Naive thymus-derived CD8-positive, alpha-beta T cell (primary cell): ENCODE results near the gene GABRG3. TPM values are rescaled to one million over a fixed set of nuclear protein-coding genes. Genes with fewer than 3 reads are reported as not detected.
A peak's percentile ranks its signal among the peaks of the same experiment; 100 is the strongest.

Source experiments
- ATAC-seq, 2 donors: fragments of 150-1000 bp; cut with Tn5 transposase in 1 of 2; sonication (Bioruptor Pico), chemical (Tn5 transposase) in 1 of 2; 1 replicate in 1 of 2; 2 replicates in 1 of 2; pipeline ENCODE4 v1.10.0; 2021; ENCODE audit warnings: mild to moderate bottlenecking in 2 of 2, moderate library complexity in 2 of 2
- POLR2A ChIA-PET: fragments of 350-600 bp; sonication (Branson Sonifier 250); formaldehyde crosslinking; loops from one replicate; lab custom pipeline; 2021; ENCODE audit warnings: antibody characterized with exemption; lab: Charles Lee
- DNase-seq, 10 donors: peaks; one replicate each; pipeline versions ENCODE4 v3.0.0 to v3.0.0-alpha.2; 2020 to 2022
- H3K27ac Mint-ChIP-seq, 10 donors: one replicate each; pipeline ENCODE4 v1.8.0; 2020 to 2022; ENCODE audit warnings: mild to moderate bottlenecking in 10 of 10, mixed read lengths in 10 of 10, moderate library complexity in 4 of 10, inconsistent platforms in 1 of 10
- H3K27me3 Mint-ChIP-seq, 5 donors: one replicate each; pipeline ENCODE4 v1.8.0; 2021 to 2022; ENCODE audit warnings: mixed read lengths in 5 of 5
- H3K36me3 Mint-ChIP-seq, 3 donors: one replicate each; pipeline ENCODE4 v1.8.0; 2020 to 2022; ENCODE audit warnings: mixed read lengths in 3 of 3, mild to moderate bottlenecking in 2 of 3, inconsistent platforms in 1 of 3
- H3K4me1 Mint-ChIP-seq, 4 donors: one replicate each; pipeline ENCODE4 v1.8.0; 2021 to 2022; ENCODE audit warnings: mixed read lengths in 4 of 4
- H3K4me3 Mint-ChIP-seq, 10 donors: one replicate each; pipeline ENCODE4 v1.8.0; 2020 to 2022; ENCODE audit warnings: mild to moderate bottlenecking in 10 of 10, mixed read lengths in 10 of 10, moderate library complexity in 6 of 10, inconsistent platforms in 1 of 10
- H3K9me3 Mint-ChIP-seq, 9 donors: one replicate each; pipeline ENCODE4 v1.8.0; 2020 to 2022; ENCODE audit warnings: mixed read lengths in 9 of 9, mild to moderate bottlenecking in 3 of 9, inconsistent platforms in 1 of 9, moderate library complexity in 1 of 9
- polyA plus RNA-seq, 3 donors: library from polyadenylated mRNA; unstranded; fragments of 300-500 nt; fragmentation: Illumina TruSeq; gene quantifications; one replicate each; pipeline ENCODE4 v1.2.3, GENCODE V29; 2021
- total RNA-seq, 8 experiments: library from RNA in 2 of 8; stranded (reverse) in 2 of 8; gene quantifications; one replicate each; pipeline ENCODE4 v1.2.3 and lab custom pipeline; 2021 to 2026

GABRG3 gene
- total and polyA plus RNA-seq, 5 experiments from 2014 or later = not detected

- H3K9me3 Mint-ChIP-seq = no peaks in the 10 kb centered on the region
- no peaks in the 10 kb centered on the region for H3K36me3 Mint-ChIP-seq
- DNase-seq = no peak
- no peak for ATAC-seq
- H3K4me1 Mint-ChIP-seq = no peaks in the 10 kb centered on the region
- POLR2A ChIA-PET = no interaction called here
- no peak overlapping the region for H3K4me3 Mint-ChIP-seq
- no peak overlapping the region for H3K27ac Mint-ChIP-seq
- peaks cover 0 to 18% (median 0%) of the 10 kb centered on the region in 5 donors for H3K27me3 Mint-ChIP-seq
Measured at GRCh38 chr15:27046880-27047279, 75.9 kb downstream of the GABRG3 start.

- Mint-ChIP-seq H3K4me3 (no peak overlapping the region), H3K36me3 (no peaks in the 10 kb centered on the region), H3K9me3 (peaks cover 0 to 2% (median 0%) of the 10 kb centered on the region in 9 donors), H3K4me1 (no peaks in the 10 kb centered on the region), H3K27ac (no peak overlapping the region), H3K27me3 (peaks cover 0 to 10% (median 0%) of the 10 kb centered on the region in 5 donors)
- POLR2A ChIA-PET = no interaction called here
- no peak for ATAC-seq
- DNase-seq = no peak
Measured at GRCh38 chr15:27050163-27050562, 79.2 kb downstream of the GABRG3 start.

- ATAC-seq (no peak), DNase-seq (no peak)
- Mint-ChIP-seq H3K4me1 (no peaks in the 10 kb centered on the region), H3K36me3 (no peaks in the 10 kb centered on the region), H3K27ac (peak overlapping the region in 1 of 10 donors; percentile 33), H3K9me3 (peaks cover 0 to 4% (median 0%) of the 10 kb centered on the region in 9 donors), H3K4me3 (no peak overlapping the region), H3K27me3 (peaks cover 0 to 5% (median 0%) of the 10 kb centered on the region in 5 donors)
- POLR2A ChIA-PET = no interaction called here
Measured at GRCh38 chr15:27054426-27054825, 83.4 kb downstream of the GABRG3 start.

- H3K27me3 Mint-ChIP-seq = no peaks in the 10 kb centered on the region
- H3K9me3 Mint-ChIP-seq = peaks cover 0 to 10% (median 0%) of the 10 kb centered on the region in 9 donors
- POLR2A ChIA-PET = no interaction called here
- H3K4me3 Mint-ChIP-seq = no peak overlapping the region
- DNase-seq (no peak), ATAC-seq (no peak)
- no peak overlapping the region for H3K27ac Mint-ChIP-seq
- H3K36me3 Mint-ChIP-seq = no peaks in the 10 kb centered on the region
- no peaks in the 10 kb centered on the region for H3K4me1 Mint-ChIP-seq
Measured at GRCh38 chr15:27057904-27058645, 87.1 kb downstream of the GABRG3 start.

GRCh38 chr15:27058939-27059338 lies 88.0 kb downstream of the GABRG3 start:
- H3K4me3 Mint-ChIP-seq = no peak overlapping the region
- H3K36me3 Mint-ChIP-seq = no peaks in the 10 kb centered on the region
- H3K27ac Mint-ChIP-seq = no peak overlapping the region
- ATAC-seq = no peak
- no peaks in the 10 kb centered on the region for H3K27me3 Mint-ChIP-seq
- no peaks in the 10 kb centered on the region for H3K4me1 Mint-ChIP-seq
- peaks cover 0 to 11% (median 2%) of the 10 kb centered on the region in 9 donors for H3K9me3 Mint-ChIP-seq
- no peak for DNase-seq
- POLR2A ChIA-PET = no interaction called here

GRCh38 chr15:27059610-27060202 lies 88.7 kb downstream of the GABRG3 start:
- H3K27ac Mint-ChIP-seq = no peak overlapping the region
- POLR2A ChIA-PET = no interaction called here
- ATAC-seq (no peak), DNase-seq (no peak)
- H3K27me3 Mint-ChIP-seq = no peaks in the 10 kb centered on the region
- peaks cover 0 to 11% (median 3%) of the 10 kb centered on the region in 9 donors for H3K9me3 Mint-ChIP-seq
- H3K4me3 Mint-ChIP-seq = no peak overlapping the region
- no peaks in the 10 kb centered on the region for H3K36me3 Mint-ChIP-seq
- no peaks in the 10 kb centered on the region for H3K4me1 Mint-ChIP-seq

GRCh38 chr15:27061739-27062138 lies 90.8 kb downstream of the GABRG3 start:
- Mint-ChIP-seq H3K9me3 (peaks cover 0 to 16% (median 2%) of the 10 kb centered on the region in 9 donors), H3K36me3 (peaks cover 0 to 10% (median 0%) of the 10 kb centered on the region in 3 donors), H3K27me3 (no peaks in the 10 kb centered on the region), H3K4me3 (no peak overlapping the region), H3K4me1 (no peaks in the 10 kb centered on the region), H3K27ac (no peak overlapping the region)
- ATAC-seq (no peak), DNase-seq (no peak)
- POLR2A ChIA-PET = no interaction called here

GRCh38 chr15:27062951-27063350 lies 92.0 kb downstream of the GABRG3 start:
- POLR2A ChIA-PET = no interaction called here
- Mint-ChIP-seq H3K4me1 (no peaks in the 10 kb centered on the region), H3K4me3 (no peak overlapping the region), H3K27ac (no peak overlapping the region), H3K27me3 (no peaks in the 10 kb centered on the region), H3K9me3 (peaks cover 0 to 25% (median 8%) of the 10 kb centered on the region in 9 donors), H3K36me3 (peaks cover 0 to 17% (median 0%) of the 10 kb centered on the region in 3 donors)
- DNase-seq (no peak), ATAC-seq (no peak)

GRCh38 chr15:27064080-27064479 lies 93.1 kb downstream of the GABRG3 start:
- POLR2A ChIA-PET = no interaction called here

GRCh38 chr15:27065151-27065550 lies 94.2 kb downstream of the GABRG3 start:
- no peak overlapping the region for H3K27ac Mint-ChIP-seq
- H3K27me3 Mint-ChIP-seq = no peaks in the 10 kb centered on the region
- POLR2A ChIA-PET = no interaction called here
- peaks cover 0 to 35% (median 0%) of the 10 kb centered on the region in 3 donors for H3K36me3 Mint-ChIP-seq
- no peaks in the 10 kb centered on the region for H3K4me1 Mint-ChIP-seq
- H3K4me3 Mint-ChIP-seq = no peak overlapping the region
- H3K9me3 Mint-ChIP-seq = peaks cover 4 to 47% (median 22%) of the 10 kb centered on the region in 9 donors
- DNase-seq = no peak
- ATAC-seq = no peak

More at GRCh38 chr15:27064080-27064479, 93.1 kb downstream of the GABRG3 start:
- H3K36me3 Mint-ChIP-seq = peaks cover 0 to 27% (median 0%) of the 10 kb centered on the region in 3 donors
- H3K9me3 Mint-ChIP-seq = peaks cover 0 to 36% (median 17%) of the 10 kb centered on the region in 9 donors
- H3K27ac Mint-ChIP-seq = no peak overlapping the region
- DNase-seq = no peak
- H3K4me1 Mint-ChIP-seq = no peaks in the 10 kb centered on the region
- no peaks in the 10 kb centered on the region for H3K27me3 Mint-ChIP-seq
- no peak overlapping the region for H3K4me3 Mint-ChIP-seq
- ATAC-seq = no peak

GRCh38 chr15:27065785-27066184 lies 94.8 kb downstream of the GABRG3 start:
- peaks cover 4 to 50% (median 25%) of the 10 kb centered on the region in 9 donors for H3K9me3 Mint-ChIP-seq
- H3K27ac Mint-ChIP-seq = no peak overlapping the region
- peaks cover 0 to 35% (median 0%) of the 10 kb centered on the region in 3 donors for H3K36me3 Mint-ChIP-seq
- no peak for DNase-seq
- no peak overlapping the region for H3K4me3 Mint-ChIP-seq
- ATAC-seq = no peak
- no peaks in the 10 kb centered on the region for H3K27me3 Mint-ChIP-seq
- POLR2A ChIA-PET = no interaction called here
- H3K4me1 Mint-ChIP-seq = no peaks in the 10 kb centered on the region

GRCh38 chr15:27066446-27066845 lies 95.5 kb downstream of the GABRG3 start:
- Mint-ChIP-seq H3K4me1 (no peaks in the 10 kb centered on the region), H3K36me3 (peaks cover 0 to 35% (median 0%) of the 10 kb centered on the region in 3 donors), H3K4me3 (no peak overlapping the region), H3K9me3 (peaks cover 5 to 52% (median 27%) of the 10 kb centered on the region in 9 donors), H3K27ac (no peak overlapping the region), H3K27me3 (no peaks in the 10 kb centered on the region)
- ATAC-seq = no peak
- no peak for DNase-seq
- POLR2A ChIA-PET = no interaction called here

GRCh38 chr15:27067175-27067574 lies 96.2 kb downstream of the GABRG3 start:
- DNase-seq = no peak
- no peak overlapping the region for H3K4me3 Mint-ChIP-seq
- peaks cover 0 to 35% (median 0%) of the 10 kb centered on the region in 3 donors for H3K36me3 Mint-ChIP-seq
- H3K9me3 Mint-ChIP-seq = peaks cover 5 to 57% (median 27%) of the 10 kb centered on the region in 9 donors
- POLR2A ChIA-PET = no interaction called here
- ATAC-seq = no peak
- peaks cover 0 to 1% (median 0%) of the 10 kb centered on the region in 5 donors for H3K27me3 Mint-ChIP-seq
- H3K4me1 Mint-ChIP-seq = no peaks in the 10 kb centered on the region
- H3K27ac Mint-ChIP-seq = no peak overlapping the region
